Germinal center (tissue), 1 donor: ENCODE results near the gene SYTL2.

Source experiments
- DNase-seq: peaks from one replicate; pipeline ENCODE4 v3.0.0; 2012; ENCODE audit warnings: mixed read lengths, low spot score

Gene SYTL2

GRCh38 chr11:85762226-85762625 lies 48.7 kb downstream of the SYTL2 start:
- no peak for DNase-seq

- DNase-seq, result no peak
Measured at GRCh38 chr11:85759915-85760314, 51.0 kb downstream of the SYTL2 start.

- no peak for DNase-seq
Measured at GRCh38 chr11:85758480-85759039, 52.4 kb downstream of the SYTL2 start.

- no peak for DNase-seq
Measured at GRCh38 chr11:85758026-85758425, 52.9 kb downstream of the SYTL2 start.

GRCh38 chr11:85756401-85757200 lies 54.3 kb downstream of the SYTL2 start:
- no peak for DNase-seq

- no peak for DNase-seq
Measured at GRCh38 chr11:85755701-85756100, 55.2 kb downstream of the SYTL2 start.

GRCh38 chr11:85755285-85755684 lies 55.7 kb downstream of the SYTL2 start:
- DNase-seq, result no peak

- DNase-seq, result no peak
Measured at GRCh38 chr11:85752890-85753581, 57.9 kb downstream of the SYTL2 start.

GRCh38 chr11:85752201-85752889 lies 58.6 kb downstream of the SYTL2 start:
- no peak for DNase-seq

GRCh38 chr11:85751724-85752123 lies 59.2 kb downstream of the SYTL2 start:
- no peak for DNase-seq

GRCh38 chr11:85750646-85751045 lies 60.3 kb downstream of the SYTL2 start:
- no peak for DNase-seq

- DNase-seq, result no peak
Measured at GRCh38 chr11:85749884-85750283, 61.1 kb downstream of the SYTL2 start.

GRCh38 chr11:85749287-85749834 lies 61.6 kb downstream of the SYTL2 start:
- no peak for DNase-seq

- no peak for DNase-seq
Measured at GRCh38 chr11:85748455-85748891, 62.5 kb downstream of the SYTL2 start.

GRCh38 chr11:85746670-85747069 lies 64.3 kb downstream of the SYTL2 start:
- DNase-seq, result no peak

- no peak for DNase-seq
Measured at GRCh38 chr11:85745626-85746025, 65.3 kb downstream of the SYTL2 start.

- no peak for DNase-seq
Measured at GRCh38 chr11:85742873-85743275, 68.1 kb downstream of the SYTL2 start.

- DNase-seq, result no peak
Measured at GRCh38 chr11:85742348-85742747, 68.6 kb downstream of the SYTL2 start.

- peak; percentile 22 for DNase-seq
Measured at GRCh38 chr11:85740481-85741400, 70.2 kb downstream of the SYTL2 start.

- no peak for DNase-seq
Measured at GRCh38 chr11:85737738-85738137, 73.2 kb downstream of the SYTL2 start.

GRCh38 chr11:85735876-85736460 lies 75.0 kb downstream of the SYTL2 start:
- no peak for DNase-seq
